Chondrocyte (in vitro differentiated cells): ENCODE data around the gene DAD1. TPM values are rescaled to one million over a fixed set of nuclear protein-coding genes. Genes with fewer than 3 reads are reported as not detected.

Experiments used
- DNase-seq: peaks from one replicate; pipeline ENCODE4 v3.0.0; 2021; ENCODE audit warnings: mixed read lengths, low spot score
- H3K27ac Mint-ChIP-seq: one replicate; pipeline ENCODE4 v1.8.0; 2021; ENCODE audit warnings: mild to moderate bottlenecking, moderate library complexity, mixed read lengths; ENCODE audit not compliant: unreplicated experiment
- H3K27me3 Mint-ChIP-seq: 2 replicates; pipeline ENCODE4 v1.8.0; 2021; ENCODE audit warnings: low read depth, mixed read lengths
- H3K36me3 Mint-ChIP-seq: 2 replicates; pipeline ENCODE4 v1.8.0; 2021; ENCODE audit warnings: low read depth, mixed read lengths
- H3K4me1 Mint-ChIP-seq: 2 replicates; pipeline ENCODE4 v1.8.0; 2021; ENCODE audit warnings: low read depth, mild to moderate bottlenecking, mixed read lengths
- H3K4me3 Mint-ChIP-seq: one replicate; pipeline ENCODE4 v1.8.0; 2021; ENCODE audit warnings: mild to moderate bottlenecking, moderate library complexity, mixed read lengths; ENCODE audit not compliant: unreplicated experiment
- H3K9me3 Mint-ChIP-seq: 2 replicates; pipeline ENCODE4 v1.8.0; 2021; ENCODE audit warnings: low read depth, mixed read lengths
- total RNA-seq: library from RNA; stranded (reverse); gene quantifications from 3 replicates; pipeline ENCODE4 v1.2.1, GENCODE V29; 2021
- TF ChIP-seq, protein P1 (sequence below): fragments of 200-600 bp; sonication (generic); IDR thresholded peaks from 2 replicates; pipeline ENCODE4 v1.5.0; 2021; ENCODE audit warnings: antibody characterized with exemption, mild to moderate bottlenecking, moderate library complexity

Gene DAD1
- total RNA-seq, 1 donor from 2014 or later, result 248 TPM

DNA sequence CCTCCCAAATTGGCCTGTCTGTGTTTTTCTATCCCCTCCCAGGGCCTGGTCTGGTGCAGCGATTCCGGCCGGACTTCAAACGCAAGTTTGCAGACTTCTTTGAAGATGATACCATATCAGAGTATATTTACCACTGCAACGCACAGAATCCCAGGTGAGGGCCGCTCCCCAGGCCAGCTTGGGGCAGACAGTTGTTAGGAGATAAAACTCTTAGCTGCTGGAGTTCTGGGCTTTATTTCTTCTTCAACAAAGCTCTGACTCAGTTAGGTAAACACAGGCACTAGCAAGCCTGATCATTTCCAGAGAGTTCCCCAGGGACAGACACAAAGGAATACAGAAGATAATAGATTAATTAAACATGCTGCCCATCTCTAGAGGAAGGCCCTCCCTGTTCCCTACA lies 17.4 kb upstream of the DAD1 start:
- Mint-ChIP-seq H3K4me3 (no peak overlapping the region), H3K9me3 (no peaks in the 10 kb centered on the region), H3K36me3 (peaks cover 54% of the 10 kb centered on the region), H3K4me1 (peaks cover 39% of the 10 kb centered on the region), H3K27me3 (no peaks in the 10 kb centered on the region), H3K27ac (no peak overlapping the region)
- TF ChIP-seq, protein P1, sequence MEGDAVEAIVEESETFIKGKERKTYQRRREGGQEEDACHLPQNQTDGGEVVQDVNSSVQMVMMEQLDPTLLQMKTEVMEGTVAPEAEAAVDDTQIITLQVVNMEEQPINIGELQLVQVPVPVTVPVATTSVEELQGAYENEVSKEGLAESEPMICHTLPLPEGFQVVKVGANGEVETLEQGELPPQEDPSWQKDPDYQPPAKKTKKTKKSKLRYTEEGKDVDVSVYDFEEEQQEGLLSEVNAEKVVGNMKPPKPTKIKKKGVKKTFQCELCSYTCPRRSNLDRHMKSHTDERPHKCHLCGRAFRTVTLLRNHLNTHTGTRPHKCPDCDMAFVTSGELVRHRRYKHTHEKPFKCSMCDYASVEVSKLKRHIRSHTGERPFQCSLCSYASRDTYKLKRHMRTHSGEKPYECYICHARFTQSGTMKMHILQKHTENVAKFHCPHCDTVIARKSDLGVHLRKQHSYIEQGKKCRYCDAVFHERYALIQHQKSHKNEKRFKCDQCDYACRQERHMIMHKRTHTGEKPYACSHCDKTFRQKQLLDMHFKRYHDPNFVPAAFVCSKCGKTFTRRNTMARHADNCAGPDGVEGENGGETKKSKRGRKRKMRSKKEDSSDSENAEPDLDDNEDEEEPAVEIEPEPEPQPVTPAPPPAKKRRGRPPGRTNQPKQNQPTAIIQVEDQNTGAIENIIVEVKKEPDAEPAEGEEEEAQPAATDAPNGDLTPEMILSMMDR, result no peak
- DNase-seq, result no peak

DNA sequence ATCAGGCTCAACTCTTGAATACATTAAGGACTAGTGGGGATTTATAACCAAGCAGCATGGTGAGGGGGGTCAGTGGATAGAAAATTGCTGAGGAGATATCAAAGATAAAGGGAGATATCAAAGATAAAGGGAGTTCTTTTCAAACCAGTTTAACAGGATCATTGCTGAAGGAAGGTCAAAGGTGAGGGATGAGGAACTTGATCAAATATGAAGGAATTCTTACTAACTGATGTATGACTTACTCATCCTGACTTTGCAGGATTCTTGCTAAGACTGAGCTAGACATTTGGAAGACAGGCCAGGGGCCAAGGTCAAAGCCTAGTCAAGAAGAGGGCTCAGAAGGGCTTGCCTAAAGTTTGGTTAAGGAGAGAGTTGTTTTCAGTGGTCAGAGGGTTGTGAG lies 13.8 kb upstream of the DAD1 start:
- Mint-ChIP-seq H3K27me3 (no peaks in the 10 kb centered on the region), H3K9me3 (no peaks in the 10 kb centered on the region), H3K4me3 (no peak overlapping the region), H3K27ac (peak overlapping the region; percentile 25), H3K36me3 (peaks cover 35% of the 10 kb centered on the region), H3K4me1 (peaks cover 57% of the 10 kb centered on the region)
- TF ChIP-seq, protein P1, result no peak
- DNase-seq, result no peak

DNA sequence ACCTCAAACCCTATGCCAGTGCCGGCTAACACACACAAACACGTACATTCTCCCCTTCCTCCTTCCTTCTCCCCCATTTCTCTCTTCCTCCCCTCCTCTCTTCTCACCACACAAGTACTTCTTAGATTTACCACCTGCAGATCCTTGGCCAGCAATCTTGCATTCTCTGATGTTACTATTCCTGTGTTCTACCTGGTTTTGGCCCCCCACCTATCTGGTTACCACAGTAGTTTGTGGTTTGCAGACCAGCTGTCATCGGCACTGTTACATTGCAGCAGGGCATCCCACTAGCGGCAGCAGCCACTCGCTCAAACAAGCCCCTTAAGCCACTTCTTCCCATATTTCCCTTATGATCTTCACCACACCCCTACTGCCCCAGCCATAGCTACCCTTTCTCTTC lies 13.0 kb upstream of the DAD1 start:
- DNase-seq, result no peak
- H3K9me3 Mint-ChIP-seq, result no peaks in the 10 kb centered on the region
- H3K4me1 Mint-ChIP-seq, result peaks cover 59% of the 10 kb centered on the region
- H3K4me3 Mint-ChIP-seq, result no peak overlapping the region
- peak overlapping the region; percentile 75 for H3K27ac Mint-ChIP-seq
- TF ChIP-seq, protein P1, result no peak
- peaks cover 30% of the 10 kb centered on the region for H3K36me3 Mint-ChIP-seq
- no peaks in the 10 kb centered on the region for H3K27me3 Mint-ChIP-seq

DNA sequence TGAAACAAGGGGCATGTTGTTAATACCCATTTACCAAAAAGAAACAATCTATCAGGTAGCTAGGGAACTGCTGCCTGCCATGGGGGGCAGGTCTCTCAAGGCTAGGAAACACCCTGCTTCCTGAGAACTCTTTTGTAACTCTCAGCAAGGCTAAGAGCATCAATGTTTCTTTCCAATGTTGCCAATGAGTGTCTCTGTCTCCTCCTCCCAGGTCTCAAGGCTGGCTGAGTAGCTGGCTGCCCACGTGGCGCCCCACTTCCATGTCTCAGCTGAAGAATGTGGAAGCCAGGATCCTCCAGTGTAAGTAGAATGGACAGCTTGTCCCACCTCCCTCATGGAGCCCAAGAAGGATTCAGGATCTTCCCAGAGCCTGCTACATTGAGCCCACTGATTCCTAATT lies 12.4 kb upstream of the DAD1 start:
- H3K9me3 Mint-ChIP-seq, result no peaks in the 10 kb centered on the region
- H3K36me3 Mint-ChIP-seq, result peaks cover 27% of the 10 kb centered on the region
- H3K27ac Mint-ChIP-seq, result peak overlapping the region; percentile 39
- DNase-seq, result no peak
- TF ChIP-seq, protein P1, result no peak
- H3K4me3 Mint-ChIP-seq, result no peak overlapping the region
- H3K4me1 Mint-ChIP-seq, result peaks cover 58% of the 10 kb centered on the region
- H3K27me3 Mint-ChIP-seq, result no peaks in the 10 kb centered on the region

DNA sequence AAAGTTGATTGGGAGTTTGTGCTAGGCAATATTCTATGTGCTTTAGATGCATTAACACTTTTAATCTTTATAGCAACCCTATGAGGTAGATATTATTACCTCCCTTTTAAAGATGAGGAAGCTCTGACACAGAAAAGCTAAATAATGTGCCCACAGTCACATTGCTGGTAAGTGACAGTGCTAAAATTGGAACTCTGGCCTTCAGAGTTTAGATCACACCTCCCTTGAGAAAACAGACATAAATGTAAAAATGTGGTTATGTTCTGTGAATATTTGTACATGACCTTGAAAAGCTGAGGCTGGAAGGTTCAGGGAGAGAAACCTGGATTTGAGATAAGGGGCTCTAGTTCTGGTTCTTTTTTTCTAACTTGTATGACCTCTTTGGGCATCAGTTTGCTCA lies 11.0 kb upstream of the DAD1 start:
- H3K9me3 Mint-ChIP-seq, result no peaks in the 10 kb centered on the region
- peaks cover 20% of the 10 kb centered on the region for H3K36me3 Mint-ChIP-seq
- TF ChIP-seq, protein P1, result no peak
- H3K27ac Mint-ChIP-seq, result peak overlapping the region; percentile 28
- no peak for DNase-seq
- H3K27me3 Mint-ChIP-seq, result peaks cover under 1% of the 10 kb centered on the region
- H3K4me1 Mint-ChIP-seq, result peaks cover 47% of the 10 kb centered on the region
- H3K4me3 Mint-ChIP-seq, result peak overlapping the region; percentile 98
